ENCODE measurements around the gene PANX2.

- TF ChIP-seq CTCF (IDR thresholded peaks at IDR 0.05; ENCODE audit: poor library complexity): no peak
- no peak for TF ChIP-seq EZH2phosphoT487 (IDR thresholded peaks at IDR 0.05; ENCODE audit: low read depth, severe bottlenecking, unreplicated experiment)
Measured at GRCh38 chr22:50201191-50202129, 30.9 kb downstream of the PANX2 start.
